ENCODE results near the gene TCFL5.
A peak's percentile ranks its signal among the peaks of the same experiment; 100 is the strongest.
"Not testable (repeated sequence)": the region's sequence is repeated elsewhere in the genome, so short reads cannot be mapped to it uniquely, and the experiment has no call there.

TCFL5 gene

GRCh38 chr20:62852841-62853240, 8.8 kb downstream of the TCFL5 start:
- DNase-seq, result no peak

GRCh38 chr20:62852196-62852595, 9.4 kb downstream of the TCFL5 start:
- DNase-seq, result no peak

GRCh38 chr20:62850333-62850974, 11.2 kb downstream of the TCFL5 start:
- DNase-seq, result peak; percentile 76

- DNase-seq, result no peak
Measured at GRCh38 chr20:62849431-62849830, 12.2 kb downstream of the TCFL5 start.

- not testable (repeated sequence) for DNase-seq
Measured at GRCh38 chr20:62848917-62849316, 12.7 kb downstream of the TCFL5 start.

GRCh38 chr20:62846166-62846890, 15.3 kb downstream of the TCFL5 start:
- no peak for DNase-seq

GRCh38 chr20:62845416-62846160, 16.0 kb downstream of the TCFL5 start:
- DNase-seq, result no peak

- DNase-seq, result no peak
Measured at GRCh38 chr20:62844182-62844581, 17.4 kb downstream of the TCFL5 start.

- DNase-seq, result no peak
Measured at GRCh38 chr20:62843656-62844055, 18.0 kb downstream of the TCFL5 start.

- DNase-seq, result no peak
Measured at GRCh38 chr20:62841705-62842212, 19.9 kb downstream of the TCFL5 start.

GRCh38 chr20:62840244-62841197, 21.1 kb downstream of the TCFL5 start:
- DNase-seq, result no peak

- DNase-seq, result no peak
Measured at GRCh38 chr20:62839816-62840215, 21.8 kb downstream of the TCFL5 start.

GRCh38 chr20:62839261-62839660, 22.4 kb downstream of the TCFL5 start:
- DNase-seq, result no peak

GRCh38 chr20:62838128-62838891, 23.3 kb downstream of the TCFL5 start:
- no peak for DNase-seq

- DNase-seq, result no peak
Measured at GRCh38 chr20:62837790-62838127, 23.9 kb downstream of the TCFL5 start.

GRCh38 chr20:62836967-62837490, 24.6 kb downstream of the TCFL5 start:
- no peak for DNase-seq

GRCh38 chr20:62835931-62836861, 25.4 kb downstream of the TCFL5 start:
- DNase-seq, result no peak

GRCh38 chr20:62834967-62835730, 26.5 kb downstream of the TCFL5 start:
- no peak for DNase-seq

GRCh38 chr20:62832951-62833391, 28.7 kb downstream of the TCFL5 start:
- DNase-seq, result no peak
